ENCODE data around the gene NUCKS1.

Gene NUCKS1

GRCh38 chr1:205668951-205669340, 81.0 kb downstream of the NUCKS1 start:
- H3K9me3 ChIP-seq (ENCODE audit: control insufficient read depth, insufficient read depth, low read length) = no peaks in the 10 kb centered on the region
- peaks cover 53% of the 10 kb centered on the region for H3K4me1 ChIP-seq (ENCODE audit: control insufficient read depth, insufficient read depth, low read length)
- no peak overlapping the region for H3K4me3 ChIP-seq (ENCODE audit: low read depth, low read length)
- H3K36me3 ChIP-seq (ENCODE audit: control insufficient read depth, insufficient read depth, low read length) = peaks cover 2% of the 10 kb centered on the region; the same call in 1 of the 2 replicates
- H3K27ac ChIP-seq (ENCODE audit: low read depth, low read length) = peak overlapping the region; percentile 96
- no peaks in the 10 kb centered on the region for H3K27me3 ChIP-seq (ENCODE audit: control insufficient read depth, insufficient read depth, low read length)
- H3K9ac ChIP-seq (ENCODE audit: low read depth, low read length) = no peak overlapping the region

- Histone ChIP-seq H3K9me3 (ENCODE audit: control insufficient read depth, insufficient read depth, low read length) (no peaks in the 10 kb centered on the region), H3K36me3 (ENCODE audit: control insufficient read depth, insufficient read depth, low read length) (peaks cover 11% of the 10 kb centered on the region), H3K27ac (ENCODE audit: low read depth, low read length) (no peak overlapping the region), H3K9ac (ENCODE audit: low read depth, low read length) (no peak overlapping the region), H3K4me1 (ENCODE audit: control insufficient read depth, insufficient read depth, low read length) (peaks cover 53% of the 10 kb centered on the region), H3K27me3 (ENCODE audit: control insufficient read depth, insufficient read depth, low read length) (no peaks in the 10 kb centered on the region), H3K4me3 (ENCODE audit: low read depth, low read length) (no peak overlapping the region)
Measured at GRCh38 chr1:205667909-205668643, 81.9 kb downstream of the NUCKS1 start.

- Histone ChIP-seq H3K36me3 (ENCODE audit: control insufficient read depth, insufficient read depth, low read length) (peaks cover 17% of the 10 kb centered on the region), H3K4me3 (ENCODE audit: low read depth, low read length) (no peak overlapping the region), H3K9ac (ENCODE audit: low read depth, low read length) (no peak overlapping the region), H3K9me3 (ENCODE audit: control insufficient read depth, insufficient read depth, low read length) (no peaks in the 10 kb centered on the region), H3K27ac (ENCODE audit: low read depth, low read length) (no peak overlapping the region), H3K4me1 (ENCODE audit: control insufficient read depth, insufficient read depth, low read length) (peaks cover 46% of the 10 kb centered on the region), H3K27me3 (ENCODE audit: control insufficient read depth, insufficient read depth, low read length) (no peaks in the 10 kb centered on the region)
Measured at GRCh38 chr1:205666372-205667166, 83.4 kb downstream of the NUCKS1 start.

- peak overlapping the region; percentile 24 for H3K27ac ChIP-seq (ENCODE audit: low read depth, low read length)
- no peaks in the 10 kb centered on the region for H3K27me3 ChIP-seq (ENCODE audit: control insufficient read depth, insufficient read depth, low read length)
- no peak overlapping the region for H3K4me3 ChIP-seq (ENCODE audit: low read depth, low read length)
- peaks cover 40% of the 10 kb centered on the region for H3K4me1 ChIP-seq (ENCODE audit: control insufficient read depth, insufficient read depth, low read length)
- no peak overlapping the region for H3K9ac ChIP-seq (ENCODE audit: low read depth, low read length)
- H3K36me3 ChIP-seq (ENCODE audit: control insufficient read depth, insufficient read depth, low read length) = peaks cover 20% of the 10 kb centered on the region
- H3K9me3 ChIP-seq (ENCODE audit: control insufficient read depth, insufficient read depth, low read length) = no peaks in the 10 kb centered on the region
Measured at GRCh38 chr1:205665201-205666045, 84.6 kb downstream of the NUCKS1 start.

GRCh38 chr1:205664399-205665017, 85.5 kb downstream of the NUCKS1 start:
- no peak overlapping the region for H3K9ac ChIP-seq (ENCODE audit: low read depth, low read length)
- peaks cover 20% of the 10 kb centered on the region for H3K36me3 ChIP-seq (ENCODE audit: control insufficient read depth, insufficient read depth, low read length)
- H3K4me3 ChIP-seq (ENCODE audit: low read depth, low read length) = no peak overlapping the region
- no peaks in the 10 kb centered on the region for H3K9me3 ChIP-seq (ENCODE audit: control insufficient read depth, insufficient read depth, low read length)
- H3K27ac ChIP-seq (ENCODE audit: low read depth, low read length) = peak overlapping the region; percentile 18
- H3K27me3 ChIP-seq (ENCODE audit: control insufficient read depth, insufficient read depth, low read length) = no peaks in the 10 kb centered on the region
- H3K4me1 ChIP-seq (ENCODE audit: control insufficient read depth, insufficient read depth, low read length) = peaks cover 31% of the 10 kb centered on the region

GRCh38 chr1:205663286-205663936, 86.6 kb downstream of the NUCKS1 start:
- H3K27ac ChIP-seq (ENCODE audit: low read depth, low read length) = no peak overlapping the region
- H3K4me1 ChIP-seq (ENCODE audit: control insufficient read depth, insufficient read depth, low read length) = peaks cover 20% of the 10 kb centered on the region
- peaks cover 20% of the 10 kb centered on the region for H3K36me3 ChIP-seq (ENCODE audit: control insufficient read depth, insufficient read depth, low read length)
- no peak overlapping the region for H3K4me3 ChIP-seq (ENCODE audit: low read depth, low read length)
- no peaks in the 10 kb centered on the region for H3K27me3 ChIP-seq (ENCODE audit: control insufficient read depth, insufficient read depth, low read length)
- H3K9ac ChIP-seq (ENCODE audit: low read depth, low read length) = no peak overlapping the region
- no peaks in the 10 kb centered on the region for H3K9me3 ChIP-seq (ENCODE audit: control insufficient read depth, insufficient read depth, low read length)
